RPMI7951 (cell line): Measurements from ENCODE around the gene ARHGEF25. TPM values are rescaled to one million over a fixed set of nuclear protein-coding genes. Genes with fewer than 3 reads are reported as not detected.
A peak's percentile ranks its signal among the peaks of the same experiment; 100 is the strongest.

Experiments used
- DNase-seq: peaks from one replicate; pipeline ENCODE4 v3.0.0-alpha.2; 2012; ENCODE audit warnings: low read depth
- total RNA-seq: library from RNA; depleted of rRNA; stranded (reverse); fragments of >200 nt; shearing (Covaris generic); gene quantifications from 2 replicates; pipeline ENCODE4 v1.2.3, GENCODE V29; 2014

ARHGEF25 gene
- total RNA-seq, 1 experiment from 2014 or later = 11.5 TPM

DNA sequence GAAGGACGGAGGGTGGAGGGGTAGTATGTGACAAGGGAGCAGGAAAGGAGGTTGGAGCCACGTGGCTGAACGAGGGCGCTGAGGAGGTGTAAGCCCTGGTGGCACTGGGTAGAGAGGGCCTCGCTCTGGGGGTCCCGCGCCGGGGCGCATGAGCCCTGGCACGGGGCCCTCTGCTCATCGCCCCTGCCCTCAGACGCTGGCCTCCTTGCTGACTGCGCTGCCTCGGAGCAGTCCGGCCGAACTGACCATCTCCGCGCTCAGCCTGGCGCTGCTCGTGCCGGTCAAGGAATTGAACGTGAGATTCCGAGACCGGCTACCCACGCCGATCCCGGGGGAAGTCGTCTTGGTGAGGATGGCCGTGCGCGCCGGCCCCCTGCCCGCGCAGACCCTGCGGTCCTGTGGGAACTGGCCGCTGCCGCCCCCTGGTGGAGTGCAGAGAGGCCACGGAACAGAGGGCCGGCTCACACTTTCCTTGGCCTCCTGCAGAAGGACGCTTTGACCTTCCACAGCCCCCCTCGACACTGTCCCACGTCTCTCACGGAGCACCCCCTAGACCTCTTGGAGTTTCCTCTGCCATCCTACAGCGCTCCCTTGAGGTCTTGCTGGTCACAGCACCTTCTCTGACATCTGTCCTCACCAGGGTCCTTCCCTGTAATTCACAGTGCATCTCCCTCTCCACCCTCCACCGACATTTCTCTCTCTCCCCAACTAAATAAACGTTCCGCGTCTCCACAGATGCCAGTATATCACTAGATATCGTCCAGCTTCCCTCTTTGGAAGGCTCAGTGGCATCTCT is 10.5 kb downstream of the ARHGEF25 start:
- DNase-seq = no peak

DNA sequence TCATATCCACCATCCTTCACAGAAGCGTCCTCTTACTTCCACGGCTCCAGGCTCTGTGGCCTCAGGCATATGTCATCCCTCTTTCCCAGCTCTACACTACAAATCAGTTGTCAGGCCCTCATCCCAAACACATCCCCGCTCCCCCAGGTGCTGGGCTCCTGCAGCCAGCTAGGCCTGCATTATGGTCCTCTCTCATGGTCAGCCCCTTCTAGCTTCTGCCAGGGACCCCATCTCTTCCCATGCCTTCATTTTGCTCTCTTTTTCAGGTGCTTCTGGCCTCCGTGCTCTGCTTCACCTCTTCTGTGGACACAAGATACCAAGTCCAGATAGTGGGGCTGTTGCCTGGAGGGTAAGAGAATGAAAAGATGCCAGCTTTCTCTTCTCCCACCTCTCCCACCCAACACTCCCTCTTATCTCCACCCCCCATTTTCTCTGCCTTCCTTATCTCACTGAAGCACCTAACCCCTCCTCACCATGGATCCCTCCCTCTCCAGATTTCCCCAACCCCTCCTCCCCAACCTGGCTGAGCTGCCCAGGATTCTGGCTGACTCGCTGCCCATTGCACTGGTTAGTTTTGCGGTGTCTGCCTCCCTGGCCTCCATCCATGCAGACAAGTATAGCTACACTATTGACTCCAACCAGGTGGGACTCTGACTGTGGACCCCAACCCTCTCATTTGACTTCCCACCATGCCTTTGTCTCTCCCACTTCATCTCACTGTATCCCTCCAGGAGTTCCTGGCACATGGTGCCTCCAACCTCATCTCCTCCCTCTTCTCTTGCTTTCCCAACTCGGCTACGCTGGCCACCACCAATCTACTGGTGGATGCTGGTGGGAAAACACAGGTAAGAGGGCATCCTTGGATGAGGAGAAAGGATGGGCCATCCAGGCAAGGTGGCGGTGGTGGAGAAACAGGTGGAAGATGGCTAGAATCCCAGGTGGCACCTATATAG is 11.3 kb downstream of the ARHGEF25 start:
- DNase-seq = no peak

DNA sequence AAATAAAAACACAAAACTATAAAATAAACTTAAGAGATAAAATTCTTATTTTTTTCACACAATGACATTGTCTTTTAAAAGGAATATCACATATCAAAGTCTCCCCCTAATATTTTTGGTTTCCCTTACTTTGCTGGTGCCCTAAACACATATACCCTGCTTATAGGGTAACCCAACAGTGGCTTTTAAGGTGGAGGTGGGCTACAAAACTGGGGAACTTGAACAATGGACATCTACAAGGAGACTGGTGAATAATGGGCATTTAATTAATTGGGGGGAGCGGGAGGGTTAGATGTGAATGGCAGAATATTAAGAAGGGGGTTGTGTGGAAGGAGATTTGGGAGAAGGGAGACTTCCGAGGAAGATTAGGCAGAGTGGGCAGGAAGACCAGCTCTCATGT is 12.2 kb downstream of the ARHGEF25 start:
- no peak for DNase-seq

DNA sequence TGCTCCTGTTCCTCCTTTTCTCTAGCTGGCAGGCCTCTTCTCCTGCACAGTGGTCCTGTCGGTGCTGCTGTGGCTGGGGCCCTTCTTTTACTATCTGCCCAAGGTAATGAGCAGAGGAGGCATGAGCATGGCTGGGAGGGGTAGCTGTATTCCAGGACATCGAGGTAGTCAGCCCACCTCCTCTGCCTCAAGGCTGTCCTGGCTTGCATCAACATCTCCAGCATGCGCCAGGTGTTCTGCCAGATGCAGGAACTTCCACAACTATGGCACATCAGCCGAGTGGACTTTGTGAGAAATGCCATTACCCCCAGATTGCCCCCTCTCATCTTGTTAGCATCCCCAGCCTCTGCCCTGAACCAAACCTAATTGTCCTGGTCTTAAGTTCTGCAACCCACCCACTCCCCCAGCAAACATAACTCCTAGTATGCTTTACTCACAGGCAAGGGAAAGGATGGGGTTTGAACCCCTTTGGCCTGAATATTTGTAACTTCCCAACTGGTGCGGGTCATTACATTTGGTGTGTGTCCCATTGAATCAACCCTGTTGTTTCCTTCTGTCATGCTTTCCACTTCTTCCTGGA is 12.7 kb downstream of the ARHGEF25 start:
- DNase-seq = no peak

DNA sequence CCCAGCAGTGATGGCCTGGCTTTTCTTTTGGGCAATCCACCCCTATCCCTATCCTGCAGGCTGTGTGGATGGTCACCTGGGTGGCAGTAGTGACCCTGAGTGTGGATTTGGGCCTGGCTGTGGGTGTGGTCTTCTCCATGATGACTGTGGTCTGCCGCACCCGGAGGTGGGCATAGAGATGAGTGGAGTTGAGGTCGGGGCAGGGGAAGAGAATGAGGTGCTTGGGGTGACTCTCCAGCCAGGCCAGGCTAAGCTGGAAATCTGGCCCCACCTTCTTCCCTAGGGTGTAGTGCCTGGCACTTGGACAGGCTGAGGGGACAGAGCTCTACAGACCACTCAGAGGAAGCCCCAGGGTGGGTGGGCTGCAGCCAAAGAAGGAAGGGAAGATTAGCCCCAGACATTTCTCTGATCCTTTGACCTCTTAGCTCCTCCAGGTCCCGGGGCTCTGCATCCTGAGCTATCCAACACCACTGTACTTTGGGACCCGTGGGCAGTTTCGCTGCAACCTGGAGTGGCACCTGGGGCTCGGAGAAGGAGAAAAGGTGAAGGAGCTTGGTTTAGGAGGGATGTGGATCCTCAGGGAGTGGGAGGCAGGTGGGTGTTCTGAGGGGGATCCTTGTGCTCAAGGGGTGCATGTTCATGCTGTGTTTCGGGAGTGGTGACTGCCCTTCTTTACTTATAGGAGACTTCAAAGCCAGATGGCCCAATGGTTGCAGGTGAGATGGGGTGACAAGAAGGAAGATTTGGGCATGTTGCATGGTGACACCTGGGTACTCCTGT is 13.4 kb downstream of the ARHGEF25 start:
- no peak for DNase-seq

DNA sequence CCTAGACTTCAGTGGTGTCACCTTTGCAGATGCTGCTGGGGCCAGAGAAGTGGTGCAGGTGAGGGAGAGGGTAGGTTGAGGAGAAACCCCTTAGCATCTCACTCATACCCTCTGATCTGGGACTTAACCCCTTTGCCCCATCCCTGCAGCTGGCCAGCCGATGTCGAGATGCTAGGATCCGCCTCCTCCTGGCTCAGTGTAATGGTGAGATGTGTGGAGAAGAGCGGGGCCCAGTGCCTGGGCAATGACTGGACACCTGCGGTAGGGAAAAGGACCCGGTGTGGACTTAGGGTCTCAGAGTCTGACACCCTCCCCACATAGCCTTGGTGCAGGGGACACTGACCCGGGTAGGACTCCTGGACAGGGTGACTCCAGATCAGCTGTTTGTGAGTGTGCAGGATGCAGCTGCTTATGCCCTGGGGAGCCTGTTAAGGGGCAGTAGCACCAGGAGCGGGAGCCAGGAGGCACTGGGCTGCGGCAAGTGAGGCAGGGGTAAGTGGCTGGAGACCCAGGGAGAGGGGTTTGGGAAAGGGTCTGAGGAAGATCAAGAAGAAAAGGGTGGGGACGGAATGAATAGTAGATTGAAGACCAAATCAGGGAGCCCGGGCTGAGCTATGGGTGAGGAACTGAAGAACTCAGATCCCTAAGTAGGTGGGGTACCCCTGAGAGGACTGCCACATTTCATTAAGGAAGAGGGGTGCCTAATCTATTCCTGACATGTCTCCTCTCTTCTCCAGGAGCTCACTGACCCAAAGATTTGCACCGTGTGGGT is 14.2 kb downstream of the ARHGEF25 start:
- no peak for DNase-seq

DNA sequence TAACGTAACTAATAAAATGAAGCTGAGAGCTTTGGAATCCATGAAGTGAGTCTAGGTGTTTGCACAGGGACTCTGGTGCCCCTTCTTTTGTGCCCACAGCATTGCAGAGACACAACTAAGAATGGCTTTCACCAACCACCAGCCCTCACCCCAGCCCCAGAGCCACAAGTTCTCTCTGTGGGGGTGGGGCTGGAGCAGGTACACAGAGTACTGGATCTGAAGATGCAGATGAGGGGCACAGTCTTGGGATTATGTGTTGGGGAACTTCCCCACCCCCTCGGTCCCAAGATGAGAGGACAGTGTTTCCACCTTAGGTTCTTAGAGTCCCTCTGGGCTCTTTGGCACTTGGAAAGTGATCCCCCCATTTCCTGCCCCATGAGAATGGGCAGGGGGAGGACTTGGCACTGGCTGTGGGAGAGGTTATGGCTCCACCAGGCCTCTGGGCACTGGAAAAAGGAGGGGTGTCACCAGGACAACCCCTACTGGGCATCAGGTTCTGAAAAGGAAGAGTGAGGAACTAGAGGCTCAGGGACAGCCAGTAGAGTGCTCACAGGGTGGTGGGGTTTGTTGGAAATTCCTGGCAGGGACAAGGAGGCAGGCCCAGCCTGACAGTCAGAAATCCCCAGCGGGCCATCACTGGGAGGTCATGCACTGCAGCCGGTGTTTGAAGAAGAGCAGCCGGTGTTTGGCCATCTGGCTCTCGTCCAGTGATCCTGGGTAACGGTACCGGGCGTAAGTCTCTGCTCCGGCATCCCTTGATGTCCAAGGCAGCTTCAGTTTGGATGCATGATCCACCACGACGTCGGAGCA is 15.1 kb downstream of the ARHGEF25 start:
- no peak for DNase-seq

DNA sequence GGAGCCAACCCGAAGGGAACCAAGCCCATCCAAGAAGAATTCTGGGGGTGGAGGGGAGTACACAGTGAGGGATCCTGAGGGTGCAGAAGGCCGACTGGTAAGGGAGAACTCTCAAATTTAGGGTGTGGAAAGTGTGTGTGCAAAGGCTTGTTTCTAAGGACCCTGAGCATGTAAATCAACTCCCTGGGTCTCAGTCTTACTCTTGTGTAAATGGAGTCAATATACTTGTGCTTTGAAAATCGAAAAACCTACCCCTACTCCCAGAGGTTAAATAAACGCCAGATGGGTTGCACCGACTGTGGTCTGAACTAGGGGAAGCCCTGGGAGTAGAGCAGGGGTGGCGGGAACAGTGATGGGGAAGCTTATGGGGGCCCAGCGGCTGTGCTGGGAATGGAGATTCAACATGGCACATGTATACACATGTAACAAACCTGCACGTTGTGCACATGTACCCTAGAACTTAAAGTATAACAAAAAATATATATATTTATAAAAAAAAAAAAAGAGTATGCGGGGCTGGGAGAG is 15.7 kb downstream of the ARHGEF25 start:
- no peak for DNase-seq

DNA sequence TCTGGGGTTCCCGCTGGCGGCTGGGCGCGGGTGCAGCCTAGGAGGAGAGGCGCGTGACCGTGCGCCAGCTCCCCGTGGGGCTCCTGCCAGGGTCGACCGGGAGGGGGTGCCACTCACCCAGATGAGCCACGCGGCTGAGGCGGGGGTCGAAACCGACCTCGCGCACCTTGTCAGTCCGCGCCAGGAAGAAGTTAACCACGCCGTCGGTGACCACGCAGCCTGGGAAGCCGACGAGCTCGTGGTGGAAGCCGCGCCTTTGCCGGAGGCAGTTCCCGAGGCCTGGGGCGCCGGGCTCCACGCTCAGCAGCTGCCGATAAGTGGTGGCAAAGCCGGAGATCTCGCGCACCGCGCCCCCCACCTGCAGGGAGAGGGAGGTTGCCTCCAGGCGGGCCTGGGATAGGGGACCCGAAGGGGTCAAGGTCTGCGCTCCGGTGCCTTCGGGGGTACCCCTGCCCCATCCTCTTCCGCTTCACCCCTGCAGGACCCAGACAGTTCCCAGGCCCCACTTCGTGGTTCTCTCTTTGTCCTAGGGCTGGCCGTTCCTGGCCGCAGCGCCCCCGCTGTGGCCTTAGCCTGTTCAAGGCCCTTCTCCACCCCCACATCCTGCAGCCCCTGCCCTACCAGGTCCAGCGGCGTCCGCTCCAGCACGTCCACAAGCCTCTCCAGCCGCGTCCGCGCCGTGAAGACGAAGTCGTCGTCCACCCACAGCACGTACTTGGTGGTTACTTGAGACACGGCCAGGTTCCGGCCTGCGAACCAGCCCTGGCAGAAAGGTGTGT is 16.5 kb downstream of the ARHGEF25 start:
- DNase-seq = no peak

DNA sequence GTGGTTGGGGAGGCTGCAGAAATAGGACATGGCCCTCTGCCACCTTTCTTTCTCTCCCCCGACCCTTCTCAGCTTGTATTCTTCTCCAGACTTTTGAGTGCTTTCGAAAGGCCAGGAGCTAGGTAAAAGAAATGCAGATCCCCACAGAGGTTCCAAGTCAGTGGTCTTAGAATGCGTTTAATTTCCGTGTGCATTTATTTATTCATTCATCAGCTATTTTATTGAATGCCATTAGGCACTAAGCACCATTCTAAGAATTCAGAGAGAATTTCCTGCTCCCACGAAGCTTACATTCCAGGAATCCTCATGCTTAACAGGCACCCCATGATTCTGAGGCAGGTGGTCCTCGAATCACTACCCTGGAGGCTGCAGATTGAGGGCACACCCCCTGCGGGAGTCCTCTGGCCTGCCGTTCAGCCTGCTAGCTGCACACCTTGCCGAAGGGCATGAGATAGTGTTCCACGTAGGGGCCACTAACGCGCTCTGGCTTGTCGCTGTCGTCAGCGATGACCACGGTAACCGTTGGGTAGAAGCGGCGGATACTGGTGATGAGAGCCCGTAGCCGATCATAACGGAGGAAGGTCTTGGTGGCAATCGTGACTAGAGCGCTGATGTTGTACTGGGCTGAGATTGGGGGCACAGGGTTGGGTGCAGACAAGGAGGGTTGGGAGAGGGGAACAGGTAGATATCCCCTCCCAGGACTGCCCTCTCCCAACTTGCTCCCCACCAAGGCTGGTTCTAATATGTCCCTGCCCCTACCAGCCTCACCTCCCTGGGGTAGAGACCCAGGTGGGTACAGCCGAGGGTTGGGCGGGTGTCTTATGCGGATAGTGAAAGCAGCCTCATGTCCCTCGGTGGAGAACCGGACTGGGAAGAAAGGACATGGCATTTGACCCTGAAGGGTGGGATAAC is 17.3 kb downstream of the ARHGEF25 start:
- no peak for DNase-seq

DNA sequence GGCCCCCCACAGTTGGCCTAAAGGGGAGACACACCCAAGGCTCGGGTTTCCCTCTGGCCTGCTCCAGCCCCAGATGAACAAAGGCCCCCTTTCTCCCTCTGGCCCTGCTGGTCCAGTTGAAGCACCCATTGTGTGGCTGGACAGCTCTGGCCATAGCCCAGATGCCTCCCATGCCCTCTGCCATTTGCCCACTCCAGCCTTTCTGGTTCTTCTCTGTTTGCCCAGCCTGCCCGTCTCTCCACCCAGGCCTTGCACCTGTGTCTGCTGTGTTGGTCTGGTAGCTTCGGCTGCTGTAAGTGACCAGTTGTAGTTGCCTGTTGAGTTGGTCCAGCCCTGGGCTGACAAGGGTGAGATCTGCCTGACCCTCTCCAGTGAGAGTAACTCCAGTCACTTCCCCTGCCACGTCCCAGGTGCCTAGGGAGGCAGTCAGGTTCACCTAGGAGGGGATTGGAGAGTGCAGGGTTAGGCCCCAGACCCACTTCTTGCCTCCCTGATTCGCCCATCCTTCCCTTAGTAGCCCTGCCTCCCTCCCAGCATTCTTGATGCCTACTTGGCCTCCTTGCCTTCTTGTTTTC is 18.7 kb downstream of the ARHGEF25 start:
- DNase-seq = no peak

DNA sequence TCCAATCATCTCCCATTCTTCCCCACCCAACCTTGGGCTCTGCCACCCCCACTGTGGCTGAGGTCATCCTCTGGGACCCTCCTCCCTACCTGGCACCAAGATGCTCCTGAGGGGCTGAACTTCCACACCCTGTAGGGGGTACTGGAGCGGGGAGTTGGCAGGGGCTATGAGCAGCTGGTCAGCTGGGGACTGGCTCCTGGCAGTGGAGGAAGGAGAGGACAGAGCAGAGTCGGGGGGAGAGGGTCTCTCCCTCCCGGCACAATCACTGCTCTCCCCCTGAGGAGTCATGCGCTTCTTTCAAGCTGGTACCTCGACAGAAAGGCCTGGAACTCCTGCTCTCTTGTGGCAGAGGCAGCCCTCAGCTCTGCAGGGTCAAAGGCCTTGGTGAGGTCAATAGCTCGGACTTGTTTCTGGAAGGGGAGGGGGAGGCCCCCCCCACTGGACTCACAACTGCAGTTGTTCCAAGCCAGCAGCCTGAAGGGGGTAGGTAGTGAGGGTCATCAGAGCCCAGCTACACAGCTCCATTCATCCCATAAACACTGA is 19.7 kb downstream of the ARHGEF25 start:
- DNase-seq = no peak

DNA sequence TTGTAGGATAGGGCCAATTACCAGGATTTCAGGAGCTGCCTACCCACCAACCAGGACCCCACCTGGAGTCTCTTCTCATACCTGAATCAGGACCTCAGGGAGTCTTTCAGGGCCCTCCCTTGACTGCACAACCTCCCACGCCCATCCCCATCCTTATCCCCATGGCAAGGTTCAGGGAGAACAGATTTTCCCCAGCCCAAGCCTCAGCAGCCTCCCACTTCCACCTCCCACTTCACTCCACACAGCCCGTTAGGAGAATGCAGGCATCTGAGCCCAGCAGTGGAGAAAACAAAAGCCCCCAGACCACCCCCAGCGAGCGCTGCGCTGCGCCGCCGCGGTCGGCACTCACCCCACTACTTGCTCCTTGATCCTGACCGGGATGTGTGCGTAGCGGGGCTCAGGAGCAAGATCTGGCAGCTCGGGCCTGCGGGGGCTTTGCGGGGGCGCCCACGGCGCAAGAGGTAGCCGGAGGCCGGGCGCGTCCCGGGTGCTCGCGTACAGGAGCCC is 20.4 kb downstream of the ARHGEF25 start:
- DNase-seq = no peak

DNA sequence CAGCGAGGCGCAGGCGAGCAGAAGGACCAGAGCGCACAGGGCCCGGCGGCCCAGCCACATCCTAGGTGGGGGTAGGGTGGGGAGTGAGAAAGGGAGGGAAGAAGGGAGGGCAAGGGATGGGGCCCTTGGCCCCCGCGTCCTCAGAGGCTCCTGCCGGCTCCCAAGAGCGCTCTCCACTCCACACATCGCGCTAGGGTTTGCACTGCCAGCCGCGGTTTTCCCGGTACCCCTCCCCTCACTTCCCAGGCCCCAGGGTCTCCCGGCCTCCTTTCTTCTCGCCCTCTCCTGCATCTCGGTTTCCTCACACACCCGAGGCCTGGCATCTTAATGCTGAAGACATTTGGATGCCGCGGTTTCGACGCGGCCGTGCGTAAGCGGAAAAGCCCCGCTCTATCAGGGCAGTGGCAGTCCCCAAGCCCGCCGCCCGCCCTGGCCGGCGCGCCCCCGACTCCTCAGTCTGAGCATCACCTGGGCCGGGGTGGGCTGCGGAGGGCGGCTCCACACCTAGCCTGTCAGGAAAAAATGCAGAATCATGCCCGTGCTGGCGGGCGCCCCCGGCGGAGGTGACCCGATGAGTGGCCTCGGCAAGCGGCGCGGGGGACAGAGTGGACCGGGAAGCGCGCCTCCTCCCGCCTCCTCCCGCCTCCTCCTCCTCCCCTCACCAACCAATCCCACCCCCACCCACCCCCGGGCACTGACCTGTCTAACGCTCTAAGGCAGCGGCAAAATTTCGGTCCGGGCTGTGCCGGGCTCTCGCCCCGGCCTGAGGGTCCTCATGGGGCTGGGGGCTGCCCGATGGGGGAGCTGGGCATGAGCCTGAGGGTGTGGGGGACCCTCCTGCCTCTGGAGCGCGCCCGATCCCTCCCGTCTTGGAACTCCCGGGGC is 21.1 kb downstream of the ARHGEF25 start:
- DNase-seq = no peak

DNA sequence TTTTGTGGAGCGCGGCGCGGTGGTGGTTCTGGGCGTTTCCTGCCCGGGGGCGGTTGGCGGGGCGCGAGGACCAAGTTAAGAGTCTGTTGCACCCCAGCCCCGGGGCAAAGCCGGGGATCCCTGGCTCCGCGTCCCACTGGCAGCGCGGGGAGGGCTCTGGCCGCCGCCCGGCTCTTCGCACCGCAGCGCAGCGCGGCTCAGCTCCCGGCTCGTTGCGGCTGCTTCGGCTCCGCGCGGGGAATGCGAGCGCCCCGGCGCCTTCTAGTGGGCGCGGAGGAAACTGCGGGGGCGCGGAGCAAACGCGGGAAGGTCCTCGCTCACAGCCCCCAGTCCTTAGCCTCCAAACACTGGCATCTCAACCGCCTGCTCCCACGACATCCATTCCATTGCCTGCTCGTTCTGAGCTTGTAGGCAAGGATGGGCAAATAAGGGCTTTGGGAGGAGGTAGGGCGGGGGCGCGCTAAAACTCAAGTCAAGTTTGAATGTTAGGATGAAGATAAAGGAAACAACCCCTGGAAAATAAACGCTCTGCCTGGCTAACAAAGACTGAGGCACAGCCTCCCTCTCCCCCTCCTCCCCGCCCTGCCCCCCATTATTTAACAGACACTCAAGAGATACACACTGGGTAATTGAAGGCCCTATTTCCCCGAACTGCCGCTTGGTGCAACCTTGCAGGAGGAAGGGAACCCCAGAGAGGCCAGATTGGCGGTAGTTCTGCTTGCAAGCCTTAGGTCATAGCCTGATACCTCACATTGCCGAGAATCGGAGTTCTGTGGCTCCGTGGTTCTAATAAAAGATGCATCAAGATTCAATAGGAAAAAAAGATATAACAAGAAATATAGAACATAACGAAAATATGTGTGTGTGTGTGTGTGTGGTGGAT is 22.0 kb downstream of the ARHGEF25 start, which contains the start of gene B4GALNT1:
TSS of gene B4GALNT1 (minus strand) at position 244 of the 883 bp plus-strand sequence. CDS start 1,069 bp downstream, outside the sequence.
- peak; percentile 58 for DNase-seq
